ENCODE measurements around the gene AMBRA1.

Gene AMBRA1

DNA sequence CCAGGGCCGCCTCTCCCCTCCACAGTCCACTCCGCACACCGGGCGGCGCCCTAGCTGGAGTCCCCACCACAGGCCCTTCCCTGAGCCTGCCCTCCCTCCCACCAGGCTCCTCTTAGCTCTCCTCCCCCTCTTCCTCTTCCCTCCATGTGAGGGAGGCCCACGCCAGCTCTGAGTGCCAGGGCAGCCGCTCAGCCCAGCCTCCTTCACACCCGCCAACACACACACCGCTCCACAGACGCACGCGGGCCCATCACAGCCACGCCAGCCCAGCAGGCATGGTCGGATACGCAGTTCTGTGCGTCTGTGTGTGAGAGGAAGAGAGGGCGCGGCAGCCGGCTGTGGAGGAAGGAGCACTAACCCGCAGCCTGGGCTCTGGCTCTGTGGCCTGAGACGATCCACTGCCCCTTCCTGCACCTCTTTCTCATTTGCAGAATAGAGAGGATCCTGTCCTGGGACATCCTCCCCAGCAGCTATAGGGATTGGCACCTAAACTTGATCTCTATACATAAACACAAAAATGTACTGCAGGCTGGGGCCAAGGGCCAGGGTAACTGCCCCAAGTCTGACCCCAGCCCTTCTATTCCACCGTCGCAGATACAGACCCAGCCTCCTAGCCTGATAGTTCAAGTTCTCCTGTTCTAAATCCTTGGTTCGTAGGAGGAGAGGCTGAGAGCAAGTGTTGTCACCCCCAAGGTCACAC is 205.8 kb downstream of the AMBRA1 start:
- DNase-seq (ENCODE audit: insufficient read length, low spot score), result no peak
- FAIRE-seq, result no peak
- TF ChIP-seq, protein P1, sequence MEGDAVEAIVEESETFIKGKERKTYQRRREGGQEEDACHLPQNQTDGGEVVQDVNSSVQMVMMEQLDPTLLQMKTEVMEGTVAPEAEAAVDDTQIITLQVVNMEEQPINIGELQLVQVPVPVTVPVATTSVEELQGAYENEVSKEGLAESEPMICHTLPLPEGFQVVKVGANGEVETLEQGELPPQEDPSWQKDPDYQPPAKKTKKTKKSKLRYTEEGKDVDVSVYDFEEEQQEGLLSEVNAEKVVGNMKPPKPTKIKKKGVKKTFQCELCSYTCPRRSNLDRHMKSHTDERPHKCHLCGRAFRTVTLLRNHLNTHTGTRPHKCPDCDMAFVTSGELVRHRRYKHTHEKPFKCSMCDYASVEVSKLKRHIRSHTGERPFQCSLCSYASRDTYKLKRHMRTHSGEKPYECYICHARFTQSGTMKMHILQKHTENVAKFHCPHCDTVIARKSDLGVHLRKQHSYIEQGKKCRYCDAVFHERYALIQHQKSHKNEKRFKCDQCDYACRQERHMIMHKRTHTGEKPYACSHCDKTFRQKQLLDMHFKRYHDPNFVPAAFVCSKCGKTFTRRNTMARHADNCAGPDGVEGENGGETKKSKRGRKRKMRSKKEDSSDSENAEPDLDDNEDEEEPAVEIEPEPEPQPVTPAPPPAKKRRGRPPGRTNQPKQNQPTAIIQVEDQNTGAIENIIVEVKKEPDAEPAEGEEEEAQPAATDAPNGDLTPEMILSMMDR (IDR thresholded peaks at IDR 0.05; ENCODE audit: insufficient read depth, missing control alignments), result no peak

DNA sequence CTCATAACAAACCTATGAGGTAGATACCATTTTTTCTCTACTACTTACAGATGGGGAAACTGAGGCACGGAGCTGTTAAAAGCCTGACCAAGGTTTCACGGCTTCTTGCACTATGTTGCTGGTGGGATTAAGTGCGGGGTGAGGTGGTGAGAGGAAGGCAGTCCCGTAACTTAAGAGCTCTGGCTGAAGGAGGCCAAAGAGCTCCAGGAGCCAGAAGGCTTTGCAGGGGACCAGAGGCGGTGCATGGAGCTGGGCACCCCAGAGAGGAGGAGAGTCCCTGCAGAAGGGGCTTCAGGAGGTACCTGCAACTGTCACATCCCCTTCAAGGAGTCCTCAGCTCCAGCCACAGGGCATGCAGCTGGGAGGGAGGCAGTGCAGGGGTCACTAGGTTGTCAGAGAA is 206.4 kb downstream of the AMBRA1 start:
- DNase-seq (ENCODE audit: insufficient read length, low spot score) (no peak), FAIRE-seq (no peak)
- TF ChIP-seq, protein P1 (IDR thresholded peaks at IDR 0.05; ENCODE audit: insufficient read depth, missing control alignments), result no peak

DNA sequence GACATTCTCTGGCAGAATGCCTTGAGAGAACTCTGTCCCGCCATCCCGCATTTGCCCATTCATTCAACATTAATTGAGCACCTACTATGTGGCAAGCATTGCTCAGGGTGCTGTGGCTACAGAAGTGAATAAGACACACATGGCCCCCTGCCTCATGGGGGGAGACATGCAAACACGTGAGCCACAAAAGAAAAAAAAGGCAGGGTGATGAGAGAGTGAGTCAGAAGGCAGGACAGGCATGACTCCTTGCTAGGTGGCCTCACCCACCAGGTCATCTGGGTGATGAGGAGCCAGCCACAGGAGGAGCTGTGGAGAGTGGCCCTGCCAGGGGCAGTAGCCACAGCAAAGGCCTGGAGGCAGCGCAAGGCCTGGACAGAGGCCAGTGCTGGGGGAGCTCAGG is 207.1 kb downstream of the AMBRA1 start:
- DNase-seq (ENCODE audit: insufficient read length, low spot score), result no peak
- TF ChIP-seq, protein P1 (IDR thresholded peaks at IDR 0.05; ENCODE audit: insufficient read depth, missing control alignments), result no peak
- FAIRE-seq, result no peak

DNA sequence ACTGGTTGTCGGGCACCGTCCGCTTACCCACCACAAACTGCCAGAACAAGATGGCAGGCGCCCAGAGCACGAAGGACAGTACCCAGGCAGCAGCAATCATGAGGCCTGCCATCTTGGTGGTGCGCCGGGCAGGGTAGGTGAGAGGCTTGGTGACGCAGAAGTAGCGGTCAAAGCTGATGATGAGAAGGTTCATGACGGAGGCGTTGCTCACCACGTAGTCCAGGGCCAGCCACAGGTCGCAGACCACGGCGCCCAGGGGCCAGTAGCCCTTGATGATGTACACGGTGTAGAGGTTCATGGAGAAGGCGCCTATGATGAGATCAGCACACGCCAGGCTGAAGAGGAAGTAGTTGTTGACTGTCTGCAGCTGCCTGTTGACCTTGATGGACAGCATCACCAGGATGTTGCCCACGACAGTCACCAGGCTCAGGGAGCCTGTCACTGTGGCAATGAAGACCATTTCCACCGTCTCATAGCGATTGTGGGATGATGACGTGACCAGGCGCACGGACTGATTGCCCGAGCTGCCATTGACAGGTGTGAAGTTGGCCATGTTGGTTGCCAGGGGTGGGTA is 207.7 kb downstream of the AMBRA1 start:
- TF ChIP-seq, protein P1 (IDR thresholded peaks at IDR 0.05; ENCODE audit: insufficient read depth, missing control alignments), result no peak
- DNase-seq (ENCODE audit: insufficient read length, low spot score) (no peak), FAIRE-seq (no peak)

DNA sequence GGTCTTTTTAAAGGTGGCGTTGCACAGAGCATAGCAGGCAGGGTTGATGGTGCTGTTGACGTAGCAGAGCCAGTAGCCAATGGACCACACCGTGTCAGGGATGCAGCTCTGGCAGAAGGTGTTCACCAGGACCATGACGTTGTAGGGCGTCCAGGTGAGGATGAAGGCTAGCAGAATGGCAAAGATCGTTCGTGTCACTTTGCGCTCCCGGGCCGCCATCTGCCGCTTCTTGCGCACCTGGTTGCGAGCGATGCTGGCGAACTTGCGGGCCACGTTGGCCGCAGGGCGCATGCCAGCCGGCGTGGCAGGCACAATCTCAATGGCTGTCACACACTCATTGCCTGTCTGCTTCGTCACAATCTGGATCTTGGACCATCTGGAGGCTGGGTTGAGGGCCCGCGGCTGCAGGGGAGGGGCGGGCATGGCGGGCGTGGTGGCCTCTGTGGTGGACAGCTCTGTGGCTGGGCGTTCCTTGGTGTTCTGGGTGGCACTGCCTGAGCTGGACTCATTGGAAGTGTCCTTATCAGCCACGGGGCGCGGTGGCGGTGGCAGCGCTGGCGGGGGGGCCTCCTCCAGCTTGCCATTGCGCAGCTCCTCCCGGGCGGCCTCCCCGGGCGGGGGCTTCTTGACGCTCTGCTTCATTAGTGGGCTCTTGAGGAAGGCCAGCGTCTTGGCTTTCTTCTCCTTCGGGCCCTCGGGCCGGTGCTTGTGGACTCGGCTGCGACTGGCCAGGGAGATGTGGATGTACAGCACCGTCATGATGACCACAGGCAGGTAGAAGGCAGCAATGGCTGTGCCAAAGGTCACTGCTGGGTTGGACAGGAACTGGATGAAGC is 208.4 kb downstream of the AMBRA1 start:
- FAIRE-seq, result no peak

DNA sequence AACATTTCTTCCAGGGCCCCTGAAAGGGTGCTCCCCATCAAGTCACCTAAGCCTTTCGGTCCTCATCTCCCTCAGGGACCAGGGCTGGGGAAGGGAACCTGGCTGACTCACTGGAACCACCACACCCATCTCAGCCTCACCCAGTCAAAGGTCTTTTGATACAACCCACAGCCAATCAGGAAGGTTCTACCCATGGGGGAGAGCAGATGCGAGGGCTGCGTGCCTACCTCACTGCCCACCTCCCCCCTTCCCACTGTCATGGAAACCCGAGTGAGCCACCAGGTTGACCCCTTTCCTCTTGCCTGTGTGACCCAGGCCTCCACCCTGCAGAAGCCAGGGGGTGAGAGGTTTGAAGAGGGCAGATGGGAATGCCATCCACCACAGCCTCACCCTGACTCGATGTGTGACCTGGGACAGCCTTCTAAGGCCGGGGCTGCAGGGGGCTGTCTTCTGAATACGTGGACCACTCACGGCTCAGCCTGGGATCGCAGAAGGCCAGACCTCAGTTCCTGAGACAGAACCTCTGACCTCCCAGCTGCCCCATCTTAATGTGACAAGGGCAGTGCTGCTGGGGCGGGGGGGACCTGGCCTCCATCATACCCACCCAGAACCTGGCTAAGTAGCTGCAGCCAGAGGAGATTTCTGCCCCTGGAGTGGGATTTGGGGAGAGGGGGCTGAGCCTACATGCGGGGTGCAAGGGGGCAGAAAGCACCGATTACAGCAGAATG is 209.7 kb downstream of the AMBRA1 start:
- FAIRE-seq (no peak), DNase-seq (ENCODE audit: insufficient read length, low spot score) (no peak)
- TF ChIP-seq, protein P1 (IDR thresholded peaks at IDR 0.05; ENCODE audit: insufficient read depth, missing control alignments), result no peak

More for the DNA sequence above, 208.4 kb downstream of the AMBRA1 start:
- TF ChIP-seq, protein P1 (IDR thresholded peaks at IDR 0.05; ENCODE audit: insufficient read depth, missing control alignments), result no peak
- DNase-seq (ENCODE audit: insufficient read length, low spot score), result no peak
